Measurements from ENCODE around the gene HIVEP3.

GRCh38 chr1:41764656-41765055, 154.1 kb downstream of the HIVEP3 start:
- TF ChIP-seq POLR2A (IDR thresholded peaks at IDR 0.05; ENCODE audit: low read depth) (no peak), POLR2AphosphoS5 (IDR thresholded peaks at IDR 0.05) (no peak)
